WTC11 (cell line): ENCODE data around the gene C1QTNF1. TPM values are rescaled to one million over a fixed set of nuclear protein-coding genes. Genes with fewer than 3 reads are reported as not detected.

Experiments used
- ATAC-seq: fragments of 200-7000 bp; cut with Tn5 transposase; 2 replicates; pipeline ENCODE4 v1.10.0; 2021; ENCODE audit warnings: mild to moderate bottlenecking, moderate library complexity
- CTCF ChIA-PET: fragments of 300-600 bp; sonication (Branson Sonifier 250); formaldehyde crosslinking; loops from one replicate; lab custom pipeline; 2021; ENCODE audit warnings: antibody characterized with exemption; lab: Charles Lee
- POLR2A ChIA-PET: fragments of 350-600 bp; sonication (Branson Sonifier 250); formaldehyde crosslinking; loops from one replicate; lab custom pipeline; 2021; ENCODE audit warnings: antibody characterized with exemption; lab: Charles Lee
- DNase-seq: peaks from one replicate; pipeline ENCODE4 v3.0.0; 2021; ENCODE audit warnings: low spot score
- H3K27ac Mint-ChIP-seq: 2 replicates; pipeline ENCODE4 v1.8.0; 2021; ENCODE audit warnings: mixed read lengths
- H3K27me3 Mint-ChIP-seq: 2 replicates; pipeline ENCODE4 v1.8.0; 2021; ENCODE audit warnings: low read depth, mild to moderate bottlenecking, moderate library complexity, mixed read lengths
- H3K36me3 Mint-ChIP-seq: 2 replicates; pipeline ENCODE4 v1.8.0; 2021; ENCODE audit warnings: mixed read lengths
- H3K4me1 Mint-ChIP-seq: 2 replicates; pipeline ENCODE4 v1.8.0; 2022; ENCODE audit warnings: mixed read lengths
- H3K4me3 Mint-ChIP-seq: 2 replicates; pipeline ENCODE4 v1.8.0; 2021; ENCODE audit warnings: mild to moderate bottlenecking, moderate library complexity, mixed read lengths
- H3K9me3 Mint-ChIP-seq: 2 replicates; pipeline ENCODE4 v1.8.0; 2021; ENCODE audit warnings: mixed read lengths
- FOXK1 ChIP-seq: sonication (generic); formaldehyde crosslinking; IDR thresholded peaks from 2 replicates; pipeline ENCODE4 v1.8.0; 2022; ENCODE audit warnings: mild to moderate bottlenecking, moderate library complexity, missing genetic modification reagents
- IRF2 ChIP-seq: sonication (generic); formaldehyde crosslinking; IDR thresholded peaks from 2 replicates; pipeline ENCODE4 v1.8.0; 2022; ENCODE audit warnings: low read depth, missing genetic modification reagents, borderline replicate concordance
- MXD4 ChIP-seq: fragments of 250-450 bp; sonication (Bioruptor Pico); IDR thresholded peaks from 2 replicates; pipeline ENCODE4 v1.8.0; 2021; ENCODE audit warnings: mild to moderate bottlenecking, moderate library complexity, borderline replicate concordance
- MYBL2 ChIP-seq: sonication (generic); formaldehyde crosslinking; IDR thresholded peaks from 2 replicates; pipeline ENCODE4 v1.8.1; 2023; ENCODE audit warnings: mild to moderate bottlenecking, moderate library complexity, missing genetic modification reagents
- NR1H2 ChIP-seq: sonication (generic); formaldehyde crosslinking; IDR thresholded peaks from 2 replicates; pipeline ENCODE4 v1.9.0; 2021; ENCODE audit warnings: mild to moderate bottlenecking, moderate library complexity, missing genetic modification reagents
- SP1 ChIP-seq: sonication (generic); formaldehyde crosslinking; conservative IDR thresholded peaks from 2 replicates; pipeline ENCODE4 v1.8.1; 2022; ENCODE audit warnings: missing genetic modification reagents
- ZNF416 ChIP-seq: fragments of 250-450 bp; sonication (Bioruptor Pico); IDR thresholded peaks from 2 replicates; pipeline ENCODE4 v1.9.0; 2021; ENCODE audit warnings: mild to moderate bottlenecking, inconsistent platforms
- total RNA-seq: library from RNA; stranded (reverse); gene quantifications from 3 replicates; pipeline ENCODE4 v1.2.3, GENCODE V29; 2021
- TF ChIP-seq, protein P1 (sequence below): fragments of 250-450 bp; sonication (Bioruptor Pico); IDR thresholded peaks from 2 replicates; pipeline ENCODE4 v1.9.0; 2021; ENCODE audit warnings: mild to moderate bottlenecking
- TF ChIP-seq, protein P2 (sequence below): sonication (generic); formaldehyde crosslinking; IDR thresholded peaks from 2 replicates; pipeline ENCODE4 v1.8.0; 2022; ENCODE audit warnings: mild to moderate bottlenecking, missing genetic modification reagents
- TF ChIP-seq, protein P3 (sequence below): sonication (generic); formaldehyde crosslinking; IDR thresholded peaks from 2 replicates; pipeline ENCODE4 v1.8.0; 2023; ENCODE audit warnings: missing genetic modification reagents, mild to moderate bottlenecking, borderline replicate concordance
- TF ChIP-seq, protein P4 (sequence below): sonication (generic); formaldehyde crosslinking; IDR thresholded peaks from 2 replicates; pipeline ENCODE4 v1.8.1; 2022; ENCODE audit warnings: low read depth, missing genetic modification reagents, borderline replicate concordance
- TF ChIP-seq, protein P5 (sequence below): sonication (generic); formaldehyde crosslinking; IDR thresholded peaks from 2 replicates; pipeline ENCODE4 v1.8.0; 2022; ENCODE audit warnings: mild to moderate bottlenecking, missing genetic modification reagents

Gene C1QTNF1
- total RNA-seq, 1 experiment from 2014 or later, result 1.7 TPM

DNA sequence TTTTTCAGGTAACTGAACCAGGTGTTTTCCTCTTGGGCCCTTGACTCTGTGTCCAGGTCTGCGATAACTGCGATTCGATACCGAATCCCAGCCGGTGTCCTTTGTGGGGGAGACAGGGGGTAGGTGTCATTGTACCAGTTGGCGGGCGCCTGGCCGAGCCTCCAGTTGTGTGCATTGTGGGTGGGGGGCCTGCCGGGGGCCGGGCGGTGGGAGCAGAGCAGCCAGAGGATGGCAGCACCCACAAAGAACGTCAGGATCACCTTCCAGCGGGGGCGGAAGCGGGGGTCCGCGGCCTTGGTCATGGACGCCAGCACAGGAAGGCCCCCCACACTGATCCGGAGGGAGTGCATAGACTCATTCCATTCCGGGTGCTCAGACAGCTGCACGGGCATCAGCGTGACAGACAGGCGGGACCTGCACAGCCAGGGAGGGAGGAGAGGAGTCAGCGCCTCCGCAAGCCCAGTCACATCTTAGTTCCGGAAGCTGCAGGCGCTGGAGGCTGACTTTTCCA, 26.7 kb upstream of the C1QTNF1 start:
- DNase-seq (no peak), ATAC-seq (no peak)
- no peak for TF ChIP-seq MYBL2
- TF ChIP-seq, protein P1, sequence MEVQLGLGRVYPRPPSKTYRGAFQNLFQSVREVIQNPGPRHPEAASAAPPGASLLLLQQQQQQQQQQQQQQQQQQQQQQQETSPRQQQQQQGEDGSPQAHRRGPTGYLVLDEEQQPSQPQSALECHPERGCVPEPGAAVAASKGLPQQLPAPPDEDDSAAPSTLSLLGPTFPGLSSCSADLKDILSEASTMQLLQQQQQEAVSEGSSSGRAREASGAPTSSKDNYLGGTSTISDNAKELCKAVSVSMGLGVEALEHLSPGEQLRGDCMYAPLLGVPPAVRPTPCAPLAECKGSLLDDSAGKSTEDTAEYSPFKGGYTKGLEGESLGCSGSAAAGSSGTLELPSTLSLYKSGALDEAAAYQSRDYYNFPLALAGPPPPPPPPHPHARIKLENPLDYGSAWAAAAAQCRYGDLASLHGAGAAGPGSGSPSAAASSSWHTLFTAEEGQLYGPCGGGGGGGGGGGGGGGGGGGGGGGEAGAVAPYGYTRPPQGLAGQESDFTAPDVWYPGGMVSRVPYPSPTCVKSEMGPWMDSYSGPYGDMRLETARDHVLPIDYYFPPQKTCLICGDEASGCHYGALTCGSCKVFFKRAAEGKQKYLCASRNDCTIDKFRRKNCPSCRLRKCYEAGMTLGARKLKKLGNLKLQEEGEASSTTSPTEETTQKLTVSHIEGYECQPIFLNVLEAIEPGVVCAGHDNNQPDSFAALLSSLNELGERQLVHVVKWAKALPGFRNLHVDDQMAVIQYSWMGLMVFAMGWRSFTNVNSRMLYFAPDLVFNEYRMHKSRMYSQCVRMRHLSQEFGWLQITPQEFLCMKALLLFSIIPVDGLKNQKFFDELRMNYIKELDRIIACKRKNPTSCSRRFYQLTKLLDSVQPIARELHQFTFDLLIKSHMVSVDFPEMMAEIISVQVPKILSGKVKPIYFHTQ (CRISPR knock-in tag), result no peak
- no peak for TF ChIP-seq FOXK1
- H3K27me3 Mint-ChIP-seq, result peaks cover 34% of the 10 kb centered on the region
- no peaks in the 10 kb centered on the region for H3K4me1 Mint-ChIP-seq
- CTCF ChIA-PET, result interaction anchor here (1.6 kb wide), 1 partner anchor 45 kb away, joined by 5 read pairs; no protein-coding TSS in a partner anchor
- H3K9me3 Mint-ChIP-seq, result no peaks in the 10 kb centered on the region
- H3K36me3 Mint-ChIP-seq, result peaks cover 21% of the 10 kb centered on the region
- no peak overlapping the region for H3K4me3 Mint-ChIP-seq
- no peak overlapping the region for H3K27ac Mint-ChIP-seq
- POLR2A ChIA-PET, result no interaction called here

DNA sequence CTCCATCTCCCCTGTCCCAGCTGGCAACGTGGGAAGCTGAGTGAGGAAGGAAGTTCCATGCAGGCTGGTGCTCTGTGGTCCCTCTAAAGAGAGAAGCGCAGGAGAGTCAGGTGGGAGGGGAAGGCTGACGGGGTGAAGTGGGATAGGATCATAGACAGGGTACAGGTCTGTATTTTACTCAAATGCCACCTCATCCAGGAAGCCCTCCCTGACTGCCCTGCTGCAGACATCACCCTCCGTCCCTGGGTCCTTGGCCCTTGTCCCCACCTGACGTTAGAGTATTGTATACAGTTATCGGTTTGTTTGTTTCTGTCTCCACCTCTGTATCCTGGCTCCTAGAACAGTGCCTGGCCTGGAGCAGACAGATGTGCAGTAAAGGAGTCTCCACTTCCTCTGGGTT, 26.1 kb upstream of the C1QTNF1 start:
- no peak for ATAC-seq
- CTCF ChIA-PET, result no interaction called here
- POLR2A ChIA-PET, result no interaction called here
- Mint-ChIP-seq H3K4me1 (no peaks in the 10 kb centered on the region), H3K9me3 (no peaks in the 10 kb centered on the region), H3K27me3 (peaks cover 40% of the 10 kb centered on the region), H3K27ac (no peak overlapping the region), H3K4me3 (no peak overlapping the region), H3K36me3 (peaks cover 21% of the 10 kb centered on the region)
- TF ChIP-seq ZNF416 (no peak), IRF2 (CRISPR knock-in tag) (no peak), MXD4 (no peak)
- TF ChIP-seq, protein P2, sequence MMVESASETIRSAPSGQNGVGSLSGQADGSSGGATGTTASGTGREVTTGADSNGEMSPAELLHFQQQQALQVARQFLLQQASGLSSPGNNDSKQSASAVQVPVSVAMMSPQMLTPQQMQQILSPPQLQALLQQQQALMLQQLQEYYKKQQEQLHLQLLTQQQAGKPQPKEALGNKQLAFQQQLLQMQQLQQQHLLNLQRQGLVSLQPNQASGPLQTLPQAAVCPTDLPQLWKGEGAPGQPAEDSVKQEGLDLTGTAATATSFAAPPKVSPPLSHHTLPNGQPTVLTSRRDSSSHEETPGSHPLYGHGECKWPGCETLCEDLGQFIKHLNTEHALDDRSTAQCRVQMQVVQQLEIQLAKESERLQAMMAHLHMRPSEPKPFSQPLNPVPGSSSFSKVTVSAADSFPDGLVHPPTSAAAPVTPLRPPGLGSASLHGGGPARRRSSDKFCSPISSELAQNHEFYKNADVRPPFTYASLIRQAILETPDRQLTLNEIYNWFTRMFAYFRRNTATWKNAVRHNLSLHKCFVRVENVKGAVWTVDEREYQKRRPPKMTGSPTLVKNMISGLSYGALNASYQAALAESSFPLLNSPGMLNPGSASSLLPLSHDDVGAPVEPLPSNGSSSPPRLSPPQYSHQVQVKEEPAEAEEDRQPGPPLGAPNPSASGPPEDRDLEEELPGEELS (CRISPR knock-in tag), result no peak
- TF ChIP-seq, protein P3, sequence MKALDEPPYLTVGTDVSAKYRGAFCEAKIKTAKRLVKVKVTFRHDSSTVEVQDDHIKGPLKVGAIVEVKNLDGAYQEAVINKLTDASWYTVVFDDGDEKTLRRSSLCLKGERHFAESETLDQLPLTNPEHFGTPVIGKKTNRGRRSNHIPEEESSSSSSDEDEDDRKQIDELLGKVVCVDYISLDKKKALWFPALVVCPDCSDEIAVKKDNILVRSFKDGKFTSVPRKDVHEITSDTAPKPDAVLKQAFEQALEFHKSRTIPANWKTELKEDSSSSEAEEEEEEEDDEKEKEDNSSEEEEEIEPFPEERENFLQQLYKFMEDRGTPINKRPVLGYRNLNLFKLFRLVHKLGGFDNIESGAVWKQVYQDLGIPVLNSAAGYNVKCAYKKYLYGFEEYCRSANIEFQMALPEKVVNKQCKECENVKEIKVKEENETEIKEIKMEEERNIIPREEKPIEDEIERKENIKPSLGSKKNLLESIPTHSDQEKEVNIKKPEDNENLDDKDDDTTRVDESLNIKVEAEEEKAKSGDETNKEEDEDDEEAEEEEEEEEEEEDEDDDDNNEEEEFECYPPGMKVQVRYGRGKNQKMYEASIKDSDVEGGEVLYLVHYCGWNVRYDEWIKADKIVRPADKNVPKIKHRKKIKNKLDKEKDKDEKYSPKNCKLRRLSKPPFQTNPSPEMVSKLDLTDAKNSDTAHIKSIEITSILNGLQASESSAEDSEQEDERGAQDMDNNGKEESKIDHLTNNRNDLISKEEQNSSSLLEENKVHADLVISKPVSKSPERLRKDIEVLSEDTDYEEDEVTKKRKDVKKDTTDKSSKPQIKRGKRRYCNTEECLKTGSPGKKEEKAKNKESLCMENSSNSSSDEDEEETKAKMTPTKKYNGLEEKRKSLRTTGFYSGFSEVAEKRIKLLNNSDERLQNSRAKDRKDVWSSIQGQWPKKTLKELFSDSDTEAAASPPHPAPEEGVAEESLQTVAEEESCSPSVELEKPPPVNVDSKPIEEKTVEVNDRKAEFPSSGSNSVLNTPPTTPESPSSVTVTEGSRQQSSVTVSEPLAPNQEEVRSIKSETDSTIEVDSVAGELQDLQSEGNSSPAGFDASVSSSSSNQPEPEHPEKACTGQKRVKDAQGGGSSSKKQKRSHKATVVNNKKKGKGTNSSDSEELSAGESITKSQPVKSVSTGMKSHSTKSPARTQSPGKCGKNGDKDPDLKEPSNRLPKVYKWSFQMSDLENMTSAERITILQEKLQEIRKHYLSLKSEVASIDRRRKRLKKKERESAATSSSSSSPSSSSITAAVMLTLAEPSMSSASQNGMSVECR, result no peak
- DNase-seq, result no peak

DNA sequence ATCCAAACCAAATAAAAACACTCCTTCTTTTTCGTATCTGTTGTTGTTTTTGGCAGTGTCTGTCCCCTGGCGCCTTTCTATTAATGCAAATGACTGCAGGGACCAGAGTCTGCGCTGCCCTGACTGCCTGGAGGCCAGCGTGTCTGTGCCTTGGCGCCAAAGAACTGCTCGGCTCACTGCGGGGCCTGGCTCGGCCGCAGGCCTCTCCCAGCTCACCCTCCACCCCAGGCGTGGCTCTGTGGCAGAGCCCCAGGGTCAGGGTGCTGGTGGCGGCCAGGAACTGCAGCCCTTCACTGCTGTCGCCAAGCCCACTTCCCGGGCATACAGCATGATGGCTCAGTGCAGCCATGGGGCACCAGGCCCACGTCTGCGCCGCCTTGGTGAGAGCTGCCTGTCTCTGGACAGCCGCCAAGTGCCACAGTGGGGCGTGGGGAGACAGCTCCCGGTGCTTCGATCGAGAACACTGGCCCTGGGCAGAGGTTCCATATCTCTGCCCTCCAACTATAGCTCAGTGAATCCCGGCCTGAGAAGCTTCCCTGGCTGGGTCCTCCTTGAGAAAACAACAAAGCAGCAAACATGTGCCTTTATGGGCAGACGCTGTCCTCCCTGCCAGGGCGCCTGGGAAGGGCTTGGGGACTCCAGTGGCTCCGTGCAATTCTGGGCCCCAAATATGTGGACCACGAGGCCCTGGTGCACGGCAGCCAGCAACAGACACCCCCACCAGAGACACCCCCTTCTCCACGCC, 25.5 kb upstream of the C1QTNF1 start:
- DNase-seq, result no peak
- no peak for ATAC-seq
- CTCF ChIA-PET, result no interaction called here
- POLR2A ChIA-PET, result no interaction called here
- TF ChIP-seq, protein P4, sequence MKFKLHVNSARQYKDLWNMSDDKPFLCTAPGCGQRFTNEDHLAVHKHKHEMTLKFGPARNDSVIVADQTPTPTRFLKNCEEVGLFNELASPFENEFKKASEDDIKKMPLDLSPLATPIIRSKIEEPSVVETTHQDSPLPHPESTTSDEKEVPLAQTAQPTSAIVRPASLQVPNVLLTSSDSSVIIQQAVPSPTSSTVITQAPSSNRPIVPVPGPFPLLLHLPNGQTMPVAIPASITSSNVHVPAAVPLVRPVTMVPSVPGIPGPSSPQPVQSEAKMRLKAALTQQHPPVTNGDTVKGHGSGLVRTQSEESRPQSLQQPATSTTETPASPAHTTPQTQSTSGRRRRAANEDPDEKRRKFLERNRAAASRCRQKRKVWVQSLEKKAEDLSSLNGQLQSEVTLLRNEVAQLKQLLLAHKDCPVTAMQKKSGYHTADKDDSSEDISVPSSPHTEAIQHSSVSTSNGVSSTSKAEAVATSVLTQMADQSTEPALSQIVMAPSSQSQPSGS, result no peak
- TF ChIP-seq MXD4, result no peak
- no peak for TF ChIP-seq SP1 (CRISPR knock-in tag)
- no peak for TF ChIP-seq NR1H2 (CRISPR knock-in tag)
- TF ChIP-seq, protein P5, sequence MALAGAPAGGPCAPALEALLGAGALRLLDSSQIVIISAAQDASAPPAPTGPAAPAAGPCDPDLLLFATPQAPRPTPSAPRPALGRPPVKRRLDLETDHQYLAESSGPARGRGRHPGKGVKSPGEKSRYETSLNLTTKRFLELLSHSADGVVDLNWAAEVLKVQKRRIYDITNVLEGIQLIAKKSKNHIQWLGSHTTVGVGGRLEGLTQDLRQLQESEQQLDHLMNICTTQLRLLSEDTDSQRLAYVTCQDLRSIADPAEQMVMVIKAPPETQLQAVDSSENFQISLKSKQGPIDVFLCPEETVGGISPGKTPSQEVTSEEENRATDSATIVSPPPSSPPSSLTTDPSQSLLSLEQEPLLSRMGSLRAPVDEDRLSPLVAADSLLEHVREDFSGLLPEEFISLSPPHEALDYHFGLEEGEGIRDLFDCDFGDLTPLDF (CRISPR knock-in tag), result no peak
- TF ChIP-seq, all 79 proteins: peak for 0
- no peak overlapping the region for H3K4me3 Mint-ChIP-seq
- H3K36me3 Mint-ChIP-seq, result peaks cover 20% of the 10 kb centered on the region
- H3K4me1 Mint-ChIP-seq, result no peaks in the 10 kb centered on the region
- no peaks in the 10 kb centered on the region for H3K9me3 Mint-ChIP-seq
- peaks cover 46% of the 10 kb centered on the region for H3K27me3 Mint-ChIP-seq
- H3K27ac Mint-ChIP-seq, result no peak overlapping the region
